ENCODE data around the gene PAFAH1B2. TPM values are rescaled to one million over a fixed set of nuclear protein-coding genes. Genes with fewer than 3 reads are reported as not detected.

The PAFAH1B2 gene
- total RNA-seq, 1 experiment from 2014 or later, result 66.7 TPM

DNA sequence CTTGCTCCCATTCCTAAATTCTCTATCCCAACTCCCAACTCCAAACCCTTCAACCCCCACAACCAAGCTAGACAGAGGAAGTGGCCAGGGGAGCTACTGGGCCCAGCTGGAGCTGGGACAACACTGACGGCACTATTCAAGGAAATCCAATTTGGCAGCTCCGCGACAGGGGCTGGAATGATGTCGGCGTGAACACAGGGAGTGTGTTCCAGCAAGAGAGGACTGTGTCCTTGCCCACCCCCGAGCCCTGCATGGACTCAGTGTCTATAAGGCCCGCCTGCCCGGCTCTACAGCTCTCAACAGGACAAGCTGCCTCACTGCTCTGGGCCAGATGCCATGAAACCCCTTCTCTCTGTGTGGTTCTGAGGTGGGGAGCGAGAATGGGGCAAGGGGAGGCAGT is 76.5 kb downstream of the PAFAH1B2 start:
- H3K27ac Mint-ChIP-seq (ENCODE audit: unreplicated experiment), result no peak overlapping the region
- no peak for DNase-seq
- peaks cover 24% of the 10 kb centered on the region for H3K36me3 Mint-ChIP-seq (ENCODE audit: insufficient read depth, unreplicated experiment)
- H3K4me1 Mint-ChIP-seq (ENCODE audit: low read depth, unreplicated experiment), result no peaks in the 10 kb centered on the region
- intact Hi-C loops (cut with micrococcal nuclease; ENCODE audit: unreplicated experiment), result no loop called here
- H3K4me3 Mint-ChIP-seq (ENCODE audit: low read depth, unreplicated experiment), result no peak overlapping the region
- no peaks in the 10 kb centered on the region for H3K9me3 Mint-ChIP-seq (ENCODE audit: low read depth, unreplicated experiment)
- no TSS peak for BruUV-seq (replicated peaks)
- H3K27me3 Mint-ChIP-seq (ENCODE audit: unreplicated experiment), result no peaks in the 10 kb centered on the region
- CTCF ChIA-PET, result no interaction called here
- TF ChIP-seq, protein P1, sequence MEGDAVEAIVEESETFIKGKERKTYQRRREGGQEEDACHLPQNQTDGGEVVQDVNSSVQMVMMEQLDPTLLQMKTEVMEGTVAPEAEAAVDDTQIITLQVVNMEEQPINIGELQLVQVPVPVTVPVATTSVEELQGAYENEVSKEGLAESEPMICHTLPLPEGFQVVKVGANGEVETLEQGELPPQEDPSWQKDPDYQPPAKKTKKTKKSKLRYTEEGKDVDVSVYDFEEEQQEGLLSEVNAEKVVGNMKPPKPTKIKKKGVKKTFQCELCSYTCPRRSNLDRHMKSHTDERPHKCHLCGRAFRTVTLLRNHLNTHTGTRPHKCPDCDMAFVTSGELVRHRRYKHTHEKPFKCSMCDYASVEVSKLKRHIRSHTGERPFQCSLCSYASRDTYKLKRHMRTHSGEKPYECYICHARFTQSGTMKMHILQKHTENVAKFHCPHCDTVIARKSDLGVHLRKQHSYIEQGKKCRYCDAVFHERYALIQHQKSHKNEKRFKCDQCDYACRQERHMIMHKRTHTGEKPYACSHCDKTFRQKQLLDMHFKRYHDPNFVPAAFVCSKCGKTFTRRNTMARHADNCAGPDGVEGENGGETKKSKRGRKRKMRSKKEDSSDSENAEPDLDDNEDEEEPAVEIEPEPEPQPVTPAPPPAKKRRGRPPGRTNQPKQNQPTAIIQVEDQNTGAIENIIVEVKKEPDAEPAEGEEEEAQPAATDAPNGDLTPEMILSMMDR (IDR thresholded peaks at IDR 0.05; ENCODE audit: unreplicated experiment), result no peak

DNA sequence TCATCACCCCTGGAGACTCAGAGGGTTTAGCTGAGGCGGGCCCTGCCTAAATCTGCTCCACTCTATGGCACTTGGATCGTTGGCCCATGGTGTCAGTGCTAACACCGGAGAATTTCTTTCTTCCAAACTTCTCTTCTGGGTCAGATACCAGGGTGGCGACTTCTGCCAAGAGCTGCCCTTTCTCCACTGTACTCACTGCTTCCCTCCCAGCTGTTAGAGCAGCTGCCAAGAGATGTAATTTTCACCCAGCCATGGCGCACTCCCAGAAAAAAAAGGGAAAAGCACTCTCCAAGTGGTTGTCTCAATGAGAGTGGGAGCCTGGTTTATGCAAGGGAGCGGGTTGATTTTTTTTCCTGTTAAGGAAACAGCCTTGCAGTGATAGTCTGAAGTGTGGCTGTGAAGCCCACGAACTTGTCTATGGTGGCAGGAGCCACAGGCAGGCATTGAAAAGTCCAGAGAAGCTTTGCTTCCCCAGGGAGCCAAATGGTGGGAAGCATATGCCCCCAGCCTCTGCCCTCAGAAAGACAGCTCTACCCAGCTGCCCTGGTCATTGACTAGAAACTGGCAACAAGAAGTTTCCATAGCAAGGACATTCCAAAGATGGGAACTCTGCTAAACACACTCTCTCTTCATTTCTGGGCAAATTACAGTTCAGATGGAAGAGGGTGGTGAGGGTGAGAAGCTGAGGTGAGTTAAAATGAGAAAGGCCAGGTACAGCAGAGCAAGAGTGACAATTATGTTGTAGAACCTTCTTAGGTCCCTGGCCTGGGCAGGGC is 77.1 kb downstream of the PAFAH1B2 start:
- Mint-ChIP-seq H3K27ac (ENCODE audit: unreplicated experiment) (no peak overlapping the region), H3K4me1 (ENCODE audit: low read depth, unreplicated experiment) (no peaks in the 10 kb centered on the region), H3K9me3 (ENCODE audit: low read depth, unreplicated experiment) (no peaks in the 10 kb centered on the region), H3K36me3 (ENCODE audit: insufficient read depth, unreplicated experiment) (peaks cover 26% of the 10 kb centered on the region), H3K27me3 (ENCODE audit: unreplicated experiment) (no peaks in the 10 kb centered on the region), H3K4me3 (ENCODE audit: low read depth, unreplicated experiment) (no peak overlapping the region)
- no TSS peak for BruUV-seq (replicated peaks)
- CTCF ChIA-PET, result no interaction called here
- TF ChIP-seq, protein P1 (IDR thresholded peaks at IDR 0.05; ENCODE audit: unreplicated experiment), result no peak
- no peak for DNase-seq
- intact Hi-C loops (cut with micrococcal nuclease; ENCODE audit: unreplicated experiment), result no loop called here

DNA sequence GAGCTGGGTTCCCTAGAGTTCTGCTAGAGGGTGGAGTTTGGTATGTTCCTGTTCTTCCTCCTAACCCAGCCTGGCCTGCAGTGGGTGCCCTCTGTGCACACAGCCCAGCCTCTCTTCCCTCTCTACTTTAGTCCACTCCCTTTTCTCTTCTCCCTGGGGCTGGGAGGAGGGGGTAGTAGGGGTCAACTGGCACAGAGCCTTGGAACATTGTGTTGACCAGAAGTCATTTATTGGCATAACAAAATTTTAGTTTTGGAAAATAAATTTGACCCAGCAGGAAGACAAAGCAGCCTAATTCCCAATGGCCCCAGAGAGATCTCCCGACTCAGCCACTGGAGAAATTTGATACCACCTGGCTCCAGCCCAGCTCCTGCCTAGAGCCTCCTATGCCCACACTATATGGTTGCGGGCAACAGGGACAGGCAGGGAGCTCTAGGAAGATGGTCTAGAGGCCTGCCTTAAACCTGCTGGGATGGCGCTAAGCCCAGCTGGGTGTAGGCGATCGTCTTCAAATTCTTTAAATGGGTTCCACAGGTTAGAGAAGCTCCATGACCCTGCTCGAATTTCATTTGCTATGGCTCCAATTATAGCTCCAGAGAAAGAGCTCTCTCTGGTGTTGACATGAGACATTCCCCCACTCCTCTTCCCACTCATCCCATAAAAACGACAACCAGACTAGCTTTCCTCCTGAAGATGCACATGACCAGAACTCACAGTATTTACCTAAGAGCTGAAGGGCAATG is 77.9 kb downstream of the PAFAH1B2 start:
- BruUV-seq (replicated peaks), result no TSS peak
- Mint-ChIP-seq H3K4me3 (ENCODE audit: low read depth, unreplicated experiment) (no peak overlapping the region), H3K27me3 (ENCODE audit: unreplicated experiment) (no peaks in the 10 kb centered on the region), H3K9me3 (ENCODE audit: low read depth, unreplicated experiment) (no peaks in the 10 kb centered on the region), H3K27ac (ENCODE audit: unreplicated experiment) (no peak overlapping the region), H3K36me3 (ENCODE audit: insufficient read depth, unreplicated experiment) (peaks cover 34% of the 10 kb centered on the region), H3K4me1 (ENCODE audit: low read depth, unreplicated experiment) (no peaks in the 10 kb centered on the region)
- DNase-seq, result no peak
- intact Hi-C loops (cut with micrococcal nuclease; ENCODE audit: unreplicated experiment), result no loop called here
- TF ChIP-seq, protein P1 (IDR thresholded peaks at IDR 0.05; ENCODE audit: unreplicated experiment), result no peak
- CTCF ChIA-PET, result no interaction called here

DNA sequence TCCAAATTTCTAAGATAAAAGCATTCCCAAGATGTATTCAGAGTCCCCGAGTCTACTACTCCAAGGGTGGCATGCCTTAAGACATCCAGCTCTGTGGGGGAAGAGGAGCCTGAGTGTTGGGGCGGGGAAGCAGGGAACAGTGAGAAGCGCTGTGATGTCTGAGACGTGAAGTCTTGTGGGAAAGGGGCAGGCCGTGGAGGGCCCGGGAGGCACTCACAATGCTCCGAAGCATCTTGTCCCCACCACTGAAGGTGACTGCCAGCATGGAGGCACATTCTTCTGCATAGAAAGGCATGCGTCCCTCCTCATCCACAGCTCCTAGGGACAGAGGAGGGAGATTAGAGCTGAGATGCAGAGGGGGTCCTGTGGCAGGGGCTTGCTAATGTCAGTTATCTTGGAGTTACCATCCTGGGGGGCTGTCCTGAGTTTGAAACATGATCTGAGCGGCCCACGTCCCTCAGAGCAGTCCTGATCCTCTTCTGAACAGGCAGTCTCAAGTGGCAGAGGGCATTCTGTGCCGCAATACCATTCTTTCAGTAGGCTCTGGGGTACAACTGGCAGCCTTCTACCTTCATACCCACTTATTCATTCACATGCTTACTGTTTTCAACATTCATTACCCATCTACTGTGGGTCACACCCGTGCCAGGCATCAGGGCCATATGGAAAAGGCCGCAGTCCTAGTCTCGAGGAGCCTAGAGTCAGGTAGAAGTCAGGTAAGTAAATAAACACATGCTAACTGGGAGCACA is 79.1 kb downstream of the PAFAH1B2 start:
- no peaks in the 10 kb centered on the region for H3K27me3 Mint-ChIP-seq (ENCODE audit: unreplicated experiment)
- intact Hi-C loops (cut with micrococcal nuclease; ENCODE audit: unreplicated experiment), result no loop called here
- peaks cover 36% of the 10 kb centered on the region for H3K36me3 Mint-ChIP-seq (ENCODE audit: insufficient read depth, unreplicated experiment)
- H3K4me3 Mint-ChIP-seq (ENCODE audit: low read depth, unreplicated experiment), result no peak overlapping the region
- DNase-seq, result no peak
- H3K9me3 Mint-ChIP-seq (ENCODE audit: low read depth, unreplicated experiment), result no peaks in the 10 kb centered on the region
- CTCF ChIA-PET, result no interaction called here
- no peaks in the 10 kb centered on the region for H3K4me1 Mint-ChIP-seq (ENCODE audit: low read depth, unreplicated experiment)
- TF ChIP-seq, protein P1 (IDR thresholded peaks at IDR 0.05; ENCODE audit: unreplicated experiment), result no peak
- BruUV-seq (replicated peaks), result no TSS peak
- H3K27ac Mint-ChIP-seq (ENCODE audit: unreplicated experiment), result no peak overlapping the region

Measured in Calu3 (cell line).